NT2/D1 (cell line): Measurements from ENCODE around the gene JAKMIP3.

Experiments used
- SUZ12 ChIP-seq: IDR thresholded peaks from 2 replicates; pipeline ENCODE4 v1.6.1; 2011; ENCODE audit not compliant: insufficient read length, insufficient read depth; ENCODE audit errors: extremely low read depth
- YY1 ChIP-seq: IDR thresholded peaks from 2 replicates; pipeline ENCODE4 v1.6.1; 2011; ENCODE audit not compliant: insufficient read length, insufficient read depth
- ZNF274 ChIP-seq: IDR thresholded peaks from 2 replicates; pipeline ENCODE4 v1.6.1; 2011; ENCODE audit warnings: mild to moderate bottlenecking, low read depth, low read length

DNA sequence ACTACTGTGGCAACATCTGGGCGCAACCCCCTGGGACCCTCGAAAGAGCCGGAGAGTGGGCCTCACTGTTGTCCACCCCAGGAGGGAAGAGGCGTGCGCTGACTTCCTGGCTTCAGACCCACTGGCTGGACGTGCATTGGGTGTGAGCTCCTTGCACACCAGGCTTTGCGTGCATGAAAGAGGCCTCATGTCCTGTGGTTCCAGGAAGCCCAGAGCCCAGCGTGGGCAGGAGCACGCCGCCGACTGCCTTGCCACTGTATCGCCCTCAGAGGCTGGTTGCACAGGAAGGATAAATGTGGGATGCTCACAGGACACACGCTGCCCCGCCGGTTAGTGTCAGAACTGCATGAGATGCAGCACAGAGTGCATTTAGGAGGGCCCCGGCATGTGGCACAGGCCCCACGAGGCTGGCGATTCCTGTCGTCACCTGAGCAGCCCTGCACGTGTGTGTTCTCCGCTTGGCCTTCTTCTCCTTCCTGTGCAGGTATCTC lies 8.5 kb upstream of the JAKMIP3 start:
- TF ChIP-seq YY1, result no peak
- no peak for TF ChIP-seq ZNF274
- no peak for TF ChIP-seq SUZ12
